ENCODE measurements around the gene ZNF483.
A peak's percentile ranks its signal among the peaks of the same experiment; 100 is the strongest.
"Not testable (repeated sequence)": the region's sequence is repeated elsewhere in the genome, so short reads cannot be mapped to it uniquely, and the experiment has no call there.

Gene ZNF483

GRCh38 chr9:111525056-111525977 lies at the start of gene ZNF483:
TSS of gene ZNF483 (plus strand) at chr9:111525179. CDS start at chr9:111527396, 2,217 bp downstream.
- peak; percentile 93 for DNase-seq

- no peak for DNase-seq
Observed at GRCh38 chr9:111475195-111475594, 49.8 kb upstream of the ZNF483 start.

- DNase-seq, result no peak
Observed at GRCh38 chr9:111477677-111478076, 47.3 kb upstream of the ZNF483 start.

- DNase-seq, result no peak
Observed at GRCh38 chr9:111481885-111482636, 42.9 kb upstream of the ZNF483 start.

- peak; percentile 65 for DNase-seq
Observed at GRCh38 chr9:111482694-111483438, 42.1 kb upstream of the ZNF483 start.

GRCh38 chr9:111483439-111483857 lies 41.5 kb upstream of the ZNF483 start:
- DNase-seq, result peak; percentile 65

GRCh38 chr9:111483858-111484571 lies 41.0 kb upstream of the ZNF483 start, which contains the start of gene ECPAS:
TSS of gene ECPAS (minus strand) at chr9:111484383. CDS start at chr9:111472918, 11,465 bp downstream.
- peak; percentile 69 for DNase-seq

GRCh38 chr9:111484572-111484894 lies 40.4 kb upstream of the ZNF483 start:
- DNase-seq, result no peak

GRCh38 chr9:111497196-111497595 lies 27.8 kb upstream of the ZNF483 start:
- not testable (repeated sequence) for DNase-seq

- no peak for DNase-seq
Observed at GRCh38 chr9:111501005-111501562, 23.9 kb upstream of the ZNF483 start.

GRCh38 chr9:111501648-111502047 lies 23.3 kb upstream of the ZNF483 start:
- DNase-seq, result no peak

GRCh38 chr9:111502506-111502905 lies 22.5 kb upstream of the ZNF483 start:
- DNase-seq, result no peak

GRCh38 chr9:111511581-111511980 lies 13.4 kb upstream of the ZNF483 start:
- not testable (repeated sequence) for DNase-seq

GRCh38 chr9:111514967-111515366 lies 10.0 kb upstream of the ZNF483 start:
- no peak for DNase-seq

GRCh38 chr9:111516061-111516465 lies 8.9 kb upstream of the ZNF483 start:
- no peak for DNase-seq

- DNase-seq, result no peak
Observed at GRCh38 chr9:111524731-111525055, 286 bp upstream of the ZNF483 start.

- no peak for DNase-seq
Observed at GRCh38 chr9:111527347-111527746, 2.4 kb downstream of the ZNF483 start.

GRCh38 chr9:111529787-111530186 lies 4.8 kb downstream of the ZNF483 start:
- DNase-seq, result no peak

GRCh38 chr9:111531716-111532115 lies 6.7 kb downstream of the ZNF483 start:
- DNase-seq, result no peak

- no peak for DNase-seq
Observed at GRCh38 chr9:111533099-111533790, 8.3 kb downstream of the ZNF483 start.

GRCh38 chr9:111542497-111543254 lies 17.7 kb downstream of the ZNF483 start:
- DNase-seq, result no peak

Data from NCI-H345 (cell line).